ENCODE measurements around the gene MLPH.

DNA sequence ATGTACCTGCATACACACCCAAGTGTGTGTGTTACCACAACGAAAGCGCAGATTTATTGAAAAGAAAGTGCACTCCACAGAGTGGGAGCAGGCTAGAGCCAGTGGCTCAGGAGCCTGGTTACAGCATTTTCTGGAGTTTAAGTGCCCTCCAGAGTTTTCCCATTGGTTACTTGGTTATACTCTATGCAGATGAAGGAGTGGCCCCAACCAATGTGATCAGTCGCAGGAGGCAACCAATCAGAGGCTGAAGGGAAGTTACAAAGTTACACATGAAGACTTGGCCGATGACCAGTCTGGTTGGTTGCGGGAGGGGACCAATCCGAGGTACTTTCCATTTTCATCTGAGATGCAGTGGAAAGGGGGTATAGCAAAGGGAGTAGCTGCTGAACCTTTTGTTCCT, 65.9 kb downstream of the MLPH start:
- TF ChIP-seq GATA2 (IDR thresholded peaks at IDR 0.05; ENCODE audit: low read depth, low read length): no peak
- TF ChIP-seq GATA3 (IDR thresholded peaks at IDR 0.05; ENCODE audit: low read depth, low read length): no peak
